NCI-H446 treated with DMSO at 0.1 percent for 48 hours (cell line): Measurements from ENCODE around the gene LMF2.

Experiments
- DNase-seq: peaks from one replicate; lab custom pipeline; 2025; lab: John Stamatoyannopoulos, UW

Gene LMF2

GRCh38 chr22:50504369-50505211, 2.9 kb downstream of the LMF2 start:
- DNase-seq = no peak

- DNase-seq = no peak
These were observed 3.9 kb downstream of the LMF2 start for GRCh38 chr22:50503475-50504145.

GRCh38 chr22:50502628-50503474, 4.7 kb downstream of the LMF2 start:
- no peak for DNase-seq

- DNase-seq = no peak
These were observed 5.4 kb downstream of the LMF2 start for GRCh38 chr22:50502096-50502495.

GRCh38 chr22:50500452-50500851, 7.0 kb downstream of the LMF2 start:
- no peak for DNase-seq

- peak; percentile 38 for DNase-seq
These were observed 9.1 kb downstream of the LMF2 start for GRCh38 chr22:50498322-50498890.

GRCh38 chr22:50497093-50497492, 10.4 kb downstream of the LMF2 start:
- DNase-seq = no peak

GRCh38 chr22:50490531-50491308, 16.8 kb downstream of the LMF2 start:
- no peak for DNase-seq

GRCh38 chr22:50489363-50490243, 17.9 kb downstream of the LMF2 start:
- DNase-seq = no peak

GRCh38 chr22:50488886-50489285, 18.6 kb downstream of the LMF2 start:
- no peak for DNase-seq

- no peak for DNase-seq
These were observed 19.4 kb downstream of the LMF2 start for GRCh38 chr22:50488006-50488677.

- no peak for DNase-seq
These were observed 20.1 kb downstream of the LMF2 start for GRCh38 chr22:50487290-50488005.

GRCh38 chr22:50486561-50487289, 20.8 kb downstream of the LMF2 start, which contains the start of gene MIOX:
Gene MIOX (plus strand): TSS chr22:50486859. CDS start chr22:50486898, 39 bp downstream.
- DNase-seq = no peak

GRCh38 chr22:50485221-50486131, 22.0 kb downstream of the LMF2 start:
- DNase-seq = no peak

GRCh38 chr22:50483977-50484853, 23.3 kb downstream of the LMF2 start:
- no peak for DNase-seq

GRCh38 chr22:50483556-50483955, 23.9 kb downstream of the LMF2 start:
- DNase-seq = no peak
